MM.1S (cell line): Measurements from ENCODE around the gene BMP4.

ENCODE experiments used
- EZH2 ChIP-seq: fragments of 300-600 bp; sonication (generic); optimal IDR thresholded peaks from 2 replicates; pipeline ENCODE3; 2017; ENCODE audit warnings: low read depth, mild to moderate bottlenecking, antibody characterized with exemption, low read length, mixed read lengths
- EZH2phosphoT487 ChIP-seq: fragments of 300-600 bp; sonication (generic); IDR thresholded peaks from 2 replicates; pipeline ENCODE4 v1.6.1; 2018; ENCODE audit warnings: antibody characterized with exemption, low read length
- TF ChIP-seq, protein P1 (sequence below): fragments of 300-600 bp; sonication (generic); IDR thresholded peaks from 2 replicates; pipeline ENCODE4 v1.5.1; 2016; ENCODE audit warnings: antibody characterized with exemption, low read length, mixed read lengths

DNA sequence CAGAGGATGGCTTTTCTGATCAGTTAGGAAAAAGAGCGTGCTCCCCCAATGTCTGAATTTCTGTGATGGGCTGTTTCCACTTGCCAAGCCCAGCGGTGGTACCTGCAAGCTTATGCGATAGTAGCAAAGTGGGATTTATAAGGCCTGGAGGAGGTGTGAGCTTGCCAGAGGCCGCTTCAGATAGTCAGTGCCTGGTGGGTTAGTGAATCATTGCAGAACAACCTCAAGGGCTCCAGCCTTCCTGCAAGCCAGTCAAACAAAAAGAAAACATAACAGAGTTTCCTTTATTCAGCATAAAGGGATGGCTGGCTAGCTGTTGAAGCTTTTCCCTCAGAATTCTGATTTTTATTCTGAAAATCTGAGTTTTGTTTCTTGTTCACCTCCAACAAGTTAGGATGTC is 7.6 kb upstream of the BMP4 start:
- TF ChIP-seq, protein P1, sequence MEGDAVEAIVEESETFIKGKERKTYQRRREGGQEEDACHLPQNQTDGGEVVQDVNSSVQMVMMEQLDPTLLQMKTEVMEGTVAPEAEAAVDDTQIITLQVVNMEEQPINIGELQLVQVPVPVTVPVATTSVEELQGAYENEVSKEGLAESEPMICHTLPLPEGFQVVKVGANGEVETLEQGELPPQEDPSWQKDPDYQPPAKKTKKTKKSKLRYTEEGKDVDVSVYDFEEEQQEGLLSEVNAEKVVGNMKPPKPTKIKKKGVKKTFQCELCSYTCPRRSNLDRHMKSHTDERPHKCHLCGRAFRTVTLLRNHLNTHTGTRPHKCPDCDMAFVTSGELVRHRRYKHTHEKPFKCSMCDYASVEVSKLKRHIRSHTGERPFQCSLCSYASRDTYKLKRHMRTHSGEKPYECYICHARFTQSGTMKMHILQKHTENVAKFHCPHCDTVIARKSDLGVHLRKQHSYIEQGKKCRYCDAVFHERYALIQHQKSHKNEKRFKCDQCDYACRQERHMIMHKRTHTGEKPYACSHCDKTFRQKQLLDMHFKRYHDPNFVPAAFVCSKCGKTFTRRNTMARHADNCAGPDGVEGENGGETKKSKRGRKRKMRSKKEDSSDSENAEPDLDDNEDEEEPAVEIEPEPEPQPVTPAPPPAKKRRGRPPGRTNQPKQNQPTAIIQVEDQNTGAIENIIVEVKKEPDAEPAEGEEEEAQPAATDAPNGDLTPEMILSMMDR = no peak
- TF ChIP-seq EZH2 = no peak
- no peak for TF ChIP-seq EZH2phosphoT487
